ENCODE results near the gene APLP2. TPM values are rescaled to one million over a fixed set of nuclear protein-coding genes. Genes with fewer than 3 reads are reported as not detected.
"Not testable (repeated sequence)": the region's sequence is repeated elsewhere in the genome, so short reads cannot be mapped to it uniquely, and the experiment has no call there.

Gene APLP2
- total RNA-seq, 1 donor from 2014 or later: 298 TPM

DNA sequence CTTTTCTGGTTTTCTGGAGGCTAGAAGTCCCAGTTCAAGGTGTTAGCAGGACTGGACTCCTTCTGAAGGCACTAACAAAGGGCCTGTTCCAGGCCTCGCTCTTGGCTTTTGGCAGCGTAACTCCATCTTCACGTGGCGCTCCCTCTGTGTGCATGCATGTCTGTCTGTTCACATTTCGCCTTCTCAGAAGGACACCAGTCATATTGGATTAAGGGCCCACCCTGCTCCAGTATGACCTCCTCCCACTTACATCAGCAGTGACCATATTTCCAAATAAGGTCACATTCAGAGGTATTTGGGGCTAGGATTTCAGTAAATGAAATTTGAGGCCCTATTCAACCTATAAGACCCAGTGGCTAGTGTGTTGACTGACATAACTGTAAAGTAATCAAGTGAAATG is 20.0 kb downstream of the APLP2 start:
- no peak for DNase-seq (ENCODE audit: low spot score)

DNA sequence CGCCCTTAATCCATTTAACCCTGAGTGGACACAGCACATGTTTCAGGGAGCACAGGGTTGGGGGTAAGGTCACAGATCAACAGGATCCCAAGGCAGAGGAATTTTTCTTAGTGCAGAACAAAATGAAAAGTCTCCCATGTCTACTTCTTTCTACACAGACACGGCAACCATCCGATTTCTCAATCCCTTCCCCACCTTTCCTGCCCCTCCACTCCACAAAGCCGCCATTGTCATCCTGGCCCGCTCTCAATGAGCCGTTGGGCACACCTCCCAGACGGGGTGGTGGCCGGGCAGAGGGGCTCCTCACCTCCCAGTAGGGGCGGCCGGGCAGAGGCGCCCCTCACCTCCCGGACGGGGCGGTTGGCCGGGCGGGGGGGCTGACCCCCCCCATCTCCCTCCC is 20.8 kb downstream of the APLP2 start:
- not testable (repeated sequence) for DNase-seq (ENCODE audit: low spot score)

DNA sequence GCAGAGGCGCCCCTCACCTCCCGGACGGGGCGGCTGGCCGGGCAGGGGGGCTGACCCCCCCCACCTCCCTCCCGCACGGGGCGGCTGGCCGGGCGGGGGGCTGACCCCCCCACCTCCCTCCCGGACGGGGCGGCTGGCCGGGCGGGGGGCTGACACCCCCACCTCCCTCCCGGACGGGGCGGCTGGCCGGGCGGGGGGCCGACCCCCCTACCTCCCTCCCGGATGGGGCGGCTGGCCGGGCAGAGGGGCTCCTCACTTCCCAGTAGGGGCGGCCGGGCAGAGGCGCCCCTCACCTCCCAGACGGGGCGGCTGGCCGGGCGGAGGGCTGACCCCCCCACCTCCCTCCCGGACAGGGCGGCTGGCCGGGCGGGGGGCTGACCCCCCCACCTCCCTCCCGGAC is 21.5 kb downstream of the APLP2 start:
- DNase-seq (ENCODE audit: low spot score): not testable (repeated sequence)

DNA sequence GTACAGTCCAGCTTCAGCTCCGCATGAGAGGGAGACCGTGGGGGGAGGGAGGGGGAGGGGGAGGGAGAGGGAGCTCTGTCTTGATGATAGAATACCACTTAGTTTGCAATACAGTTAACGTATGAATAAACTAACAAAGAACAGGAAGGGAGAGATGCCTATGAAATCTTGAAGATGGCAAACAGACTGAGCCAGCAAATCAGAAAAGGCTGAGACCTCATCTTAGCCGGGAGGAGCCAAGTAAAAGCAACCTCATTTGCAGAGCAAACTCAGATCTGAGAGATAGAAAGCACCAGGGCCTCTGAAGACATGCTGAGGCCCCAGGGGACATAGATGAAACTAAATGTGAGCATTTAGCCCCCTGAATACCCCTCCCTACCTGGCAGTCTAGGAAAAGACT is 23.0 kb downstream of the APLP2 start:
- DNase-seq (ENCODE audit: low spot score): no peak

DNA sequence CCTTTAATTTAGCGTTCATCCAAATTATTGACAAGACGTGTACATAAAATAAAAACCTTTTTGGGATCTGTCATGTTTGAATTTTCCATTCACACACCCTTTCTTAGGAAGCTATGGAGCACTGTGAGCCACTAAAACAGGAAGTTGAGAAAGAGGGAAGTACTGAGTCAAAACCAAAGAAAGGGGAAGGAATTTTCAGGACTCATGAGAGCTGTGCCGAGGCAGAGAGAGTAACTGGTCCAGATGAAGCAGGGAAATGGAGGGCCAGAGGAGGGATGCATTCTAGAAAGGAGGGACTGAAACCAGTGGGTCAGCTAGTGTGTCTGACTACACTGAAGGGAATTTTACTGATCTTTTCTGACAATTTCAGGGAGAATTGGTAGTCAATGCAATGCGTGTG is 24.9 kb downstream of the APLP2 start:
- no peak for DNase-seq (ENCODE audit: low spot score)

DNA sequence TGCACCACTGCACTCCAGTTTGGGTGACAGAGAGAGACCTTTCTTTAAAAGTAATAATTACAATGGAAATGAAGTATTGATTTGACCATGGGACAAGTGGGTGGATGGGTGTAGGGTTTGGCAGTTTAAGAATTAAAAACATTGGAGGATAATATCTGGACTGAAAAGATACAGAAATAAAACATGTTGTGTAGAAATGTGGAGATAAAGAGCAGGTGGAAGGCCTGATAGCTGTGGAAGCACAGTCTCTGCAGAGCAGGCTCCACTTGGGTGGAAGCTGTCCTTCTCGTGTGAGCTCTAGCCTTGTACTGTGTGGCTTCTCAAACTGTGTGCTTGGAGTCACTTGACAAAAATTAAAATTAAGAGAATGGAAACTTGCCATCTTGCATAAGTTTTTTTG is 25.6 kb downstream of the APLP2 start:
- no peak for DNase-seq (ENCODE audit: low spot score)

DNA sequence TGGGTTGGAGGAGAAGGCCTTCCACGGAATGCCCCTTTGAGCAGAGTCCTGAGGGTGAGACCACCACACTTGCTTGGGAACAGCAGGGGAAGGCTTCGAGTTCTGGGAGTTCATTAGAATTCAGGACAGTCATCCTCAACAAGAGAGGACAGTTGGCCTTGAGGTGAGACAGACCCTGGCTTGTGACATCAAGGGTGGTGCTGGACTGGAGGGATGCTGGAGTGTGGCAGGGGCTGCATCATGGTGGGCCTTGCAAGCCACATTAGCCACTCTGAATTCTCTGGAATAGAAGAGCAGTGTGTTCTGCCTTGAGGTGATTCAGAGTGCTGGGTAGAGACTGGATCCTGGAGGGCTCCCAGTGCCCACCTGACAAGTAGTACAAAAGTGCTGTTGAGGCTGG is 26.3 kb downstream of the APLP2 start:
- DNase-seq (ENCODE audit: low spot score): no peak

DNA sequence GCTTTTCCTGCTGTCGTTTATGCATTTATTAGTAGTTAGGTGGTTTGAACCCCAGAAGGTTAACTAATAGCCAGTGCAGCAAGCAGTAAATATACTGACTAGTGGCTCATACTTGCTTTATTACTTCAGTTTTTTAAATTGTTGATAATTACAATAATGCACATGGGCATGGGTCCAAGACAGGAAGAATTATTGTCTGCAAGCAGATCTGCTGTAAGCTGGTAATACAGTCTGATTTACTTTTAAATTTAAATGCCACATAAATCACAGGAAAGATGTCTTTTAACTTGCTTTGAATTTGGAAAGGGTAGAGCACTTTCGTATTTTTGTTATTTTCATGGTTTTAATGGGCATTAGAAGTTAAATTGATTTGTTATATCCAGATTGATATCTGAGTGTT is 27.1 kb downstream of the APLP2 start:
- no peak for DNase-seq (ENCODE audit: low spot score)

DNA sequence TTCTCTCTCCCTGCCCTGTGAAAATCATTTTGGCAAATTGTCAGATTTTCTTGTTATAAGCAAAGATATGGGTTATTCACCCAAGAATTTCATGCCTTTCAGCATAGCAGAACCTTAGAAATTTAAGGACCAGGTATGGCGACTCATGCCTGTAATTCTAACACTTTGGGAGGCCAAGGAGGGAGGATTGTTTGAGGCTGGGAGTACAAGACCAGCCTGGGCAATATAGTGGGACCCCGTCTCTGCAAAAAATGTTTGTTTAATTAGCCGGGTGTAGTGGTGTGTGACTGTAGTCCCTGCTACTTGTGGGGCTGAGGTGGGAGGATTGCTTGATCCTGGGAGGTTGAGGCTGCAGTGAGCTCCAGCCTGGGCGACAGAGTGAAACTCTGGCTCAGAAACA is 27.6 kb downstream of the APLP2 start:
- DNase-seq (ENCODE audit: low spot score): no peak

DNA sequence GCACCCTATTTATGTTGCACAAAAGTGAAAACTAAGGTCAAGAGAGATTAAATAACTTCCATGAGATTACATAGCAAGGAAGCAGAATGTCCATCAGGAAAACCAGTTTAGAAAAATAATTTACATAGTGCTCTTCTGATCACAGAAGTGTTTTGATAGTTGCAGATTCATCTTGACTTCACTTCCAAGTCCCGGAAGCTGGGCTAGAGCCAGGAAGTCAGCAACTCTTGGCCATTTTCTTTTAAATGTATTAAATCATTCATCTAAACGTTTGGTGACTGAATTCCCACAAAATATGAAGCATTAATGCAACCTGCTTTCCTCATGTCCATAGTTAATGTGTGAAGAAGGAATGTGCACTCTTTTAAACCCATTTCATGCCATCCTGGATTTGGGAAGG is 29.7 kb downstream of the APLP2 start:
- DNase-seq (ENCODE audit: low spot score): no peak

DNA sequence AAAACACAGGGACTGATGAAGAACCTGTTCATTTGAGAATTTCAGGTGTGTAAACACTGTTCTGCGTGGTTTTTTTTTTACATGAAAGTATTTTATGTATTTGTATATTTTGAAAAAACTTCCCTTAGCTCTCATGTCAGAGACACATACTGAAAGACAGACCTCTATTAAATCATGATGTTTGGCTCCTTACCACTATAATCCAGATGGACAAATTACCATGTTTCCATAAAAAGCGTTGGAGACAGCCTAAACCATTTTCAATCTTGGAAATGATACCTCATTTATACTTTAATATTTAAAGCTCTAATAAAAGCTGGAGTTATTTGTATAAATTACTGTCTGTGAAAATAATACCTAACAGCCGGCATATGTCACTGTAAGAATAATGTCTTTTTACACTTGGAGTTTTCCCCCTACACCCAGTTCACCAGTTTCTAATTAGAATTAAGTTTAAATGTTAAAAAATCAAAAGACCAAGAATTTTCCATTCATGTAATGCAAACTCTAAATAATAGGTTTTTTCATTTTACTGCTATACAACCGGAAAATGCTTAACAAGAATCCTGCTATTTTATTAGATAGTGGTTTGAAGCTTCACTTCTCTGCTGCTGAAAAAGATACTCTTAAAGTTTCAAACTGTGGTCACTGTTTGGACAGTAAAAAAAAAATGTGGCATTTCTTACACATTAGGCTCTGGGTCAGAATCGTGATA is 30.8 kb downstream of the APLP2 start:
- no peak for DNase-seq (ENCODE audit: low spot score)

DNA sequence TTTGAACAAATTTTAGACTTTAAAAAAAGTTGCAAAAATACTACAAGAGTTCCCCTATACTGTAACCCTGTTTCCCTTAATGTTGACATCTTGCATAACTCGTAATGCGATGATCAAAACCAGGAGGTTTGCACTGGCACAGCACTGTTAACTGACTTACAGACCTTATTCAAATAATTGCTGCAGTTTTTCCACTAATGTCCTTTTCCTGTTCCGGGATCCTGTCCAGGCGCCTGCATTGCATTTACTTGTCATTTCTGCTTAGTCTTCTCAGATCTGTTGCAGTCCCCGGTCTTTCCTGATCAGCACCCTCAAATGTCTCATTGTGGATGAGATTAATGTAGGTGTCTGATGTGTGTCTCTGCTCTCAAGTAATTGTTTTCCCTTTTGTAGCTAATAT is 32.0 kb downstream of the APLP2 start:
- DNase-seq (ENCODE audit: low spot score): no peak

DNA sequence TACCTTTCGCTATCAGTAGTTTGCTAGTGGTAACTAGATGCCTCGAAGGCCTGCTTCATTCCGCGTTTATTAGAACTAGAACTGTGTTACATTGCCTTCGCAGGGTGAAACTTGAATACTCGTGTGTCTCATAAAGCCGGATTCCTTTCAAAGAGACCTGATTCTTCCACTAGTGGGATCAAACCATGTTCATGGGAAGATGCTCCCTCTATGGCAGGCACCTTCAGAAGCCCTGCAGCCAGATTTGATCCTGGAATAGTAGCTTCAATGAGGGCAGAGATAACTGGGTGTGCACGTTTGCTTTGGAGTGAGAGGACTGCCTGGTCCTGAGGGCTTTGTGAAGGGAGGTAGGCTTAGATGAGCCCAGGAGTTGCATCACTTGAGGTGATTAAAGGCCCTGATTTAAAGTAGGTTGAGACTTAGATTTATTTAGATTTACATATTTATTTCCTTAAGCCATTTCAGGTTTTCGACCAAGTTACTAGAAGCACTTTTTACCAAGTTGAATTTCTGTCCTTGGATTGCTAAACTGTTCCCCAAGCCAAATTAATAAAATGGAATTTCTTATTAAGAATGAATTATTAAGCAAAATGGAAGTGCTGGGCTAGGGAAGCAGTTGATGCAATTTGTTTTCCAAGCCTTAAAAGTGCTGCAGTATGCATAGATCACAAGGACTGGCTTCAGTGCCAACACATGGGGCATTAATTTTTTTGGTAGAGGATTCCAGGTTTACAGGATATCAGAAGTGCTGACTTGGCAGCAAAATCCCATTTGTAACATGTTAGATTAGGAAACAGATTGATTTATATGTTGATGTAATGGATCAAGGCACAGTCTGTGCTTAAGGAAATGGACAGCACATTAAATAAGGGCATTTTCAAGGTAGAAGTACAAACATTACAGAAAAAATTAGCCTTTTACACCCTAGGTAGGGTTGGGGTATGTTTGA is 32.9 kb downstream of the APLP2 start:
- DNase-seq (ENCODE audit: low spot score): no peak

DNA sequence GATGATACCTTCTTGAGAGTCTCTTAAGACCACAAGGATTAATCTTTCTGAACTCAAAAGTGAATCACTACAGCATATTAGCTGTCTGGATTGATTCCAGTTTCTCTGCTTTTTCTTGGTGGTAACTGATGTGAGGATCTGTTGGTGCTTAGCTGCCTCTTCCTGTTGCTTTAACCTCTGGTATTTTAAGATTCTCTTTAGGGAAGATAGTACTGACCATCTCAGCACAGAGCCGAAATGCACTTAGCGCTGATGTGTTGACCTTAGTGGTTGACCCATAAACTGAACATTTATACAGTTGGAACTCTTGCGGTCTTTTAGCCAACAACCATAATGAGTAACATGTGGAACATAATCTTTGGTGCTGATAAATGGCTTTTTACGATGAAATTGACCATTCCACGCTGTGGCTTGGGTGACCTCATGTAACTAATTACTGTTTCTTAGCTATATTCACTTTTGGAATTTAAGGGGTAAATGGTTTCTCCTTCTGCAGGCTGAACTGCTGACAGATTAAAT is 33.7 kb downstream of the APLP2 start:
- DNase-seq (ENCODE audit: low spot score): no peak

DNA sequence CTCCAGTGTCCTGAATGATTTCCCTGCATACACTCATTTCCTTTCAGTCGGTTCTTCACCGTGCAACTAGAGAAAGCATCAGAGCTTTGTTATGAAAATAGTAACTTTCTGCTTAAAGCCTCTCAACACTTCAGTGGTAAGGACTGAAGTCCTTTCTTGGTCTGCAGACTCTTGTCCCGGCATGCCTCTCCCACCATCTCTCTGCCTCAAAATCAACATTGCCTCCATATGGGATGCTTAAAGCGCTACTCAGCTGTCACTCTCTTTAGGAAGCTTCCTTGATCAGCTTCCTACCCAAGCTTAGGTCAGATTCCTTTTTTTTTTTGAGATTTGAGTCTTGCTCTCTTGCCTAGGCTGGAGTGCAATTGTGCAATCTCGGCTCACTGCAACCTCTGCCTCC is 36.7 kb downstream of the APLP2 start:
- no peak for DNase-seq (ENCODE audit: low spot score)

DNA sequence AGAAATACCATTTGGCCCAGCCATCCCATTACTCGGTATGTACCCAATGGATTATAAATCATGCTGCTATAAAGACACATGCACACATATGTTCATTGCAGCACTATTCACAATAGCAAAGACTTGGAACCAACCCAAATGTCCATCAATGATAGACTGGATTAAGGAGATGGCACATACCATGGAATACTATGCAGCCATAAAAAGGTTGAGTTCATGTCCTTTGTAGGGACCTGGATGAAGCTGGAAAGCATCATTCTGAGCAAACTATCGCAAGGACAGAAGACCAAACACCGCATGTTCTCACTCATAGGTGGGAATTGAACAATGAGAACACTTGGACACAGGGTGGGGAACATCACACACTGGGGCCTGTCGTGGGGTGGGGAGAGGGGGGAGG is 39.0 kb downstream of the APLP2 start:
- not testable (repeated sequence) for DNase-seq (ENCODE audit: low spot score)

DNA sequence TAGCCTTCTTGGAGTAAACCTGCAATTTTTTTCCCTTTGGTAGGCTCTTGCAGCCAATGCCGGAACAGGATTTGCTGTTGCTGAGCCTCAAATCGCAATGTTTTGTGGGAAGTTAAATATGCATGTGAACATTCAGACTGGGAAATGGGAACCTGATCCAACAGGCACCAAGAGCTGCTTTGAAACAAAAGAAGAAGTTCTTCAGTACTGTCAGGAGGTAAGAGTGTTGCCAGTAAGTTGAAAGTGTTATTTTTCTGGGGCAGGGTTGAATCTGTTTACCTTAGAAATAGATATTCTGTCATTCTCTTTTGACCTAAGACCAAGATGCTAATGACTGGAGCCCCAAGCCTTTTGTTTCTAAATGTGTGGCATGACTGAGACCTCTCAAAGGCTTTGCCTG is 39.7 kb downstream of the APLP2 start:
- DNase-seq (ENCODE audit: low spot score): no peak

DNA sequence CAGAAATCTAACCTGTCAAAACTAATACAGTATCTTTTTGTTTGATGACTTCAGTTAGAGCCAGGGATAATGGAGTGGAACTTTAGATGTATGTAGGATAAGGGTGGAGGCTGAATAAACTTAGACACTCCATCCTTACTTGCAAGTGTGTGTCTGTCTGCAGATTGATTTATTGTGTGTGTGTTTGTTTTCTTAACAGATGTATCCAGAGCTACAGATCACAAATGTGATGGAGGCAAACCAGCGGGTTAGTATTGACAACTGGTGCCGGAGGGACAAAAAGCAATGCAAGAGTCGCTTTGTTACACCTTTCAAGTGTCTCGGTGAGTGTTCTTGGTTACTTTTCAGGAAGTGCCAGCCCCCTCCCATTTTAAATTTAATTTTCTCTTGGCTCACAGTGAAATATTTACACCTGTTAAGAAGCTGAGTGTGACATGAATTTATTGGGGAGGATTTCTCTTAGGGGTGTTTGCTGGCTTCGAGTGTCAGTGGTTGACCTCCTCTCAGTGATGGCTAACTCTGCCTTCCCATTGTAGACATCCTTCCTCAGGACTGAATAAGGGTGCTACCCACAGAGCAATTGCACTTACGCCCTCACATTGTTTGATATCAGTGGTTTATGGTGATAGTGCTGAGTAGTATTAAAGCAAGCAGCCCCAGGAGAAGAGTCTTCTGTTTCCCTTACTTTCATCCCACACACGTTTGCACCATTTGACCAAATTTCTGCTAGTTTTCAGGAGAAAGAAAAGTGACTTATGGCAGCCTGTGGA is 40.8 kb downstream of the APLP2 start:
- no peak for DNase-seq (ENCODE audit: low spot score)

DNA sequence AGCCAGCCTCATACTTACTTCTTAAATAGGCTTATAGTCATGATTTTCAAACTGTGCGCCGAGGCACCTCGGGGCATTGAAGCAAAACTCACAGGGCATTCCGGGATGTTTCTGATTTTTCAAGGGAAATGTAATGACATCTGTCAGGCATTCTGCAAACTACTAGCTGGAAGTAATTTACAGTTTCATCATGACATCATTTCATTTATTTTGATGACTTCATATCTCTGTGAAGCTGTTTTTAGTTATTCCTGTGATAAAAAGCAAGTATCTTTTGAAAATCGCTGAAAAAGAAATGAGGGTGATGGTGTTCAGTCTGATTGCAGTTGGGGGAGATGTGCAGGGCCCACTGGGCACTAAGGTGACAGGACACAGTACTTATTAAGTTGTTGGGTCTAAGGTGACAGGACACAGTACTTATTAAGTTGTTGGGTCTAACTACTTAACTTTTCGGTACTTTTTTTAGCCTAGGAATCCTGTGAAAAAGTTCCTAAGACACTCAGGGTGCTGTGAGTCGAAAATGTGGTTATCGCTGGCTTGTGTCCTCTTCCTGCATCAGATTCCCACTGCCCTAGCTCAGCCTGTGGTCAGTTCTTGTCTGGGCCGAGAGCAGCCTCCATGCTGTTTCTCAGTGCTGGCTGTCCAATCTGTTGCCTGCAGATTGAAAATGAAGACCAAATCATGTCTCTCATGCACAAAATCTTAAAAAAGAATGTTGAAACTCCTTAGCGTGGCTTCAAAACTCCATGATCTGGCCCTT is 42.6 kb downstream of the APLP2 start:
- no peak for DNase-seq (ENCODE audit: low spot score)

DNA sequence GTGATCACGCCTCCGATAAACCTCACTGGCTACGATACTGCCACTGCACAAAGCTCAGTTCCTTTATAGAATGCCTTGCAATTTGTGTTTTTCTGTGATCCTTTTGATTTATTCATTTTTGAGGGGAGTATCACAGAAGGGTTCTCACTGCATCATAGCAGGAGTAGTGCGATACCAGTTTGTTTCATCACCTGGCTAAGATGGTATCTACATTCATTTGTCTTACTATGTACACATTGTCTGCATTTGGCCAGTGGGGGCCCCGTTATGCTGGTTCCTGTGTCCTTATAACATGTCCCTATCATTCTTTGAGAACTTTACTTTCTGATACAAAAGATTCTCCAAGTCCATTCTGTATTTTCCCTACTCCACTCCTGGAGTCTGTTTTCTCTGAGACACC is 44.6 kb downstream of the APLP2 start:
- no peak for DNase-seq (ENCODE audit: low spot score)

DNA sequence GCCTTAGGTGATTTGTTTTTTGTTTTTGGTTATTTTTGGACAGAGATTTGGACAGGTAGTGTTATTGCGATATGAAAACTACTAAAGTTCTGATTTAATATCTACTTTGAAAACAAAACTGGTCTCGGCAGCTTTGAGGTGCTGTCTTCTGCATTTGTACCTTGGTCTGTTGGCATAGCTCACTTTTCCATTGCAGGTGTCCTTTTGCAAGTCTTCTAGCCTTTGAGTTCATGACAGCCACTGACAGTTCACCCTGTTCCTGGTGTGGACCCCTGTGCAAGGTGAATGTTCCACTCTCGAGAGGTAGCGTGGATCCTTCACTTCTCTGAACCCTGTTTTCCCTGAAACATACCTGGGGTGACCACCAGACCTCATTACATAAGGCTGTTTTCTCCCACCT is 45.0 kb downstream of the APLP2 start:
- DNase-seq (ENCODE audit: low spot score): no peak
